H1 (cell line): ENCODE data around the gene ZNF618. TPM values are rescaled to one million over a fixed set of nuclear protein-coding genes. Genes with fewer than 3 reads are reported as not detected.

Experiments
- CTCF ChIA-PET: fragments of 300-600 bp; sonication (Branson Sonifier 250); formaldehyde crosslinking; loops from one replicate; lab custom pipeline; 2021; ENCODE audit not compliant: partially characterized antibody; lab: Charles Lee
- POLR2A ChIA-PET: fragments of 300-600 bp; sonication (Branson Sonifier 250); formaldehyde crosslinking; loops from one replicate; lab custom pipeline; 2021; ENCODE audit warnings: inconsistent platforms; ENCODE audit not compliant: partially characterized antibody; lab: Charles Lee
- DNase-seq, 2 experiments: peaks; one replicate each; pipeline versions ENCODE4 v3.0.0 to v3.0.0-alpha.2; 2010 to 2022; ENCODE audit warnings: low spot score in 2 of 2, low read depth in 1 of 2, mixed read lengths in 1 of 2
- FAIRE-seq: peaks from 2 replicates; lab custom pipeline; 2011; peaks lifted over from hg19 to GRCh38; lab: Jason Lieb, UNC
- H2AFZ ChIP-seq: 2 replicates; pipeline ENCODE4 v1.8.1; 2012; ENCODE audit warnings: low read length, inconsistent platforms
- H2AK5ac ChIP-seq: 2 replicates; pipeline ENCODE4 v1.6.1; 2013; ENCODE audit warnings: low read depth, low read length
- H2BK120ac ChIP-seq: replicated peaks from 2 replicates; pipeline ENCODE3; 2013; ENCODE audit warnings: low read depth, low read length, inconsistent platforms
- H2BK12ac ChIP-seq: 2 replicates; pipeline ENCODE4 v1.6.1; 2013; ENCODE audit warnings: low read depth, low read length
- H2BK15ac ChIP-seq: 2 replicates; pipeline ENCODE4 v1.6.1; 2013; ENCODE audit warnings: low read length
- H2BK20ac ChIP-seq: 2 replicates; pipeline ENCODE4 v1.6.1; 2013; ENCODE audit warnings: low read length
- H2BK5ac ChIP-seq: 2 replicates; pipeline ENCODE4 v1.6.1; 2013; ENCODE audit warnings: low read depth, low read length
- H3K14ac ChIP-seq: 2 replicates; pipeline ENCODE4 v1.6.1; 2013; ENCODE audit warnings: inconsistent platforms; ENCODE audit not compliant: insufficient read length
- H3K18ac ChIP-seq: 2 replicates; pipeline ENCODE4 v1.6.1; 2013; ENCODE audit warnings: low read length; ENCODE audit errors: extremely low read depth
- H3K23ac ChIP-seq: 2 replicates; pipeline ENCODE4 v1.6.1; 2013; ENCODE audit warnings: inconsistent platforms; ENCODE audit not compliant: insufficient read length
- H3K23me2 ChIP-seq: 2 replicates; pipeline ENCODE4 v1.6.1; 2013; ENCODE audit warnings: low read depth, low read length
- H3K27ac ChIP-seq: 2 replicates; pipeline ENCODE4 v1.6.1; 2011; ENCODE audit warnings: low read depth, low read length, inconsistent platforms
- H3K27me3 ChIP-seq, 4 experiments: replicated peaks in 1 of 4; 1 replicate in 1 of 4; 2 replicates in 3 of 4; pipeline versions ENCODE4 v1.6.1 to v1.8.1; 2011 to 2013; ENCODE audit warnings: low read length in 3 of 4, mild to moderate bottlenecking in 3 of 4, inconsistent platforms in 2 of 4, mixed read lengths in 2 of 4, moderate library complexity in 1 of 4; ENCODE audit not compliant: control insufficient read depth in 3 of 4, insufficient read depth in 3 of 4; ENCODE audit errors: extremely low read depth in 1 of 4
- H3K36me3 ChIP-seq, 4 experiments: 2 replicates each; pipeline versions ENCODE4 v1.6.1 to v1.8.1; 2011 to 2013; ENCODE audit warnings: mild to moderate bottlenecking in 4 of 4, low read length in 3 of 4, moderate library complexity in 2 of 4, control low read depth in 1 of 4, inconsistent platforms in 1 of 4; ENCODE audit not compliant: insufficient read depth in 4 of 4, control insufficient read depth in 2 of 4
- H3K4ac ChIP-seq: replicated peaks from 2 replicates; pipeline ENCODE3; 2013; ENCODE audit warnings: low read length, low read depth, mixed read lengths, inconsistent platforms; ENCODE audit not compliant: insufficient read length
- H3K4me1 ChIP-seq, 4 experiments: replicated peaks in 1 of 4; 1 replicate in 1 of 4; 2 replicates in 3 of 4; pipeline versions ENCODE4 v1.6.1 to v1.8.1; 2011 to 2013; ENCODE audit warnings: low read length in 3 of 4, inconsistent platforms in 2 of 4, mixed read lengths in 1 of 4; ENCODE audit not compliant: insufficient read depth in 4 of 4, control insufficient read depth in 3 of 4
- H3K4me2 ChIP-seq, 2 experiments: 2 replicates each; pipeline versions ENCODE4 v1.6.1 to v1.8.1; 2011 to 2013; ENCODE audit warnings: low read depth in 2 of 2, low read length in 2 of 2, control low read depth in 1 of 2, inconsistent platforms in 1 of 2, mild to moderate bottlenecking in 1 of 2; ENCODE audit not compliant: insufficient read depth in 1 of 2
- H3K4me3 ChIP-seq, 4 experiments: fragments of 200-600, 300-600 bp in 1 of 4; sonication (generic), shearing (Covaris generic), sonication (Bioruptor Twin) in 1 of 4; 2 replicates each; pipeline versions ENCODE4 v1.5.1 to v1.8.1; 2011 to 2016; ENCODE audit warnings: low read length in 4 of 4, low read depth in 3 of 4, control low read depth in 2 of 4, inconsistent platforms in 2 of 4, mild to moderate bottlenecking in 2 of 4, mixed read lengths in 1 of 4, moderate library complexity in 1 of 4; ENCODE audit not compliant: insufficient read depth in 2 of 4; ENCODE audit errors: extremely low read depth in 1 of 4
- H3K56ac ChIP-seq: replicated peaks from 2 replicates; pipeline ENCODE3; 2013; ENCODE audit warnings: low read depth, mild to moderate bottlenecking, mixed read lengths, low read length, inconsistent platforms; ENCODE audit not compliant: insufficient read length
- H3K79me1 ChIP-seq: 2 replicates; pipeline ENCODE4 v1.6.1; 2013; ENCODE audit warnings: low read depth, low read length, control low read depth
- H3K79me2 ChIP-seq, 2 experiments: 2 replicates each; pipeline versions ENCODE4 v1.6.1 to v1.8.1; 2012 to 2013; ENCODE audit warnings: low read length in 2 of 2, mild to moderate bottlenecking in 2 of 2, inconsistent platforms in 1 of 2; ENCODE audit not compliant: insufficient read depth in 2 of 2, control insufficient read depth in 1 of 2
- H3K9ac ChIP-seq, 4 experiments: replicated peaks in 1 of 4; 1 replicate in 1 of 4; 2 replicates in 3 of 4; pipeline versions ENCODE4 v1.6.1 to v1.8.1; 2011 to 2013; ENCODE audit warnings: low read depth in 3 of 4, low read length in 3 of 4, control low read depth in 2 of 4, mild to moderate bottlenecking in 2 of 4, moderate library complexity in 2 of 4, inconsistent platforms in 1 of 4; ENCODE audit errors: extremely low read depth in 1 of 4
- H3K9me3 ChIP-seq, 2 experiments: 2 replicates each; pipeline versions ENCODE4 v1.6.1 to v1.8.1; 2012 to 2013; ENCODE audit warnings: mild to moderate bottlenecking in 2 of 2, moderate library complexity in 2 of 2, control low read depth in 1 of 2, inconsistent platforms in 1 of 2, low read depth in 1 of 2, low read length in 1 of 2, mixed read lengths in 1 of 2; ENCODE audit not compliant: insufficient read depth in 2 of 2
- H4K20me1 ChIP-seq, 2 experiments: replicated peaks in 1 of 2; 2 replicates each; pipeline versions ENCODE3 to v1.8.1; 2011 to 2013; ENCODE audit warnings: inconsistent platforms in 2 of 2, low read length in 2 of 2, mild to moderate bottlenecking in 1 of 2; ENCODE audit not compliant: insufficient read depth in 2 of 2, control insufficient read depth in 1 of 2
- H4K5ac ChIP-seq: 2 replicates; pipeline ENCODE4 v1.6.1; 2013; ENCODE audit warnings: low read length, low read depth, mixed read lengths, inconsistent platforms; ENCODE audit not compliant: insufficient read length
- H4K8ac ChIP-seq: 2 replicates; pipeline ENCODE4 v1.8.0; 2013; ENCODE audit warnings: mild to moderate bottlenecking, moderate library complexity, low read length, inconsistent platforms; ENCODE audit not compliant: insufficient read depth; ENCODE audit errors: extremely low read depth
- H4K91ac ChIP-seq: replicated peaks from 2 replicates; pipeline ENCODE3; 2013; ENCODE audit warnings: low read length, mixed read lengths, inconsistent platforms; ENCODE audit not compliant: insufficient read length
- KDM4A ChIP-seq: IDR thresholded peaks from one replicate; pipeline ENCODE4 v1.7.1; 2012; ENCODE audit warnings: low read depth, mild to moderate bottlenecking, moderate library complexity, low read length, inconsistent platforms; ENCODE audit not compliant: severe bottlenecking
- NANOG ChIP-seq: IDR thresholded peaks from 2 replicates; pipeline ENCODE4 v1.6.1; 2011; ENCODE audit warnings: low read length, low read depth, mild to moderate bottlenecking, inconsistent platforms; ENCODE audit not compliant: insufficient read depth, poor library complexity, severe bottlenecking
- SP2 ChIP-seq: IDR thresholded peaks from 2 replicates; pipeline ENCODE4 v1.6.1; 2012; ENCODE audit warnings: mild to moderate bottlenecking, low read length, inconsistent platforms
- WGBS, 2 experiments: shearing (Covaris generic) in 1 of 2; methylation state at CpG; one replicate each; pipeline versions ENCODE4 v1.1.6 to v1.1.7; 2013 to 2015; ENCODE audit warnings: low lambda C conversion rate in 2 of 2, mixed read lengths in 2 of 2, inconsistent platforms in 1 of 2, low coverage in 1 of 2, missing lambda C conversion rate in 1 of 2; ENCODE audit not compliant: insufficient replicate concordance in 2 of 2, insufficient coverage in 1 of 2, insufficient read length in 1 of 2; ENCODE audit errors: extremely low coverage in 1 of 2, missing lambda C conversion rate in 1 of 2; 5-methylcytosine and 5-hydroxymethylcytosine counted together
- polyA plus RNA-seq, 7 experiments: library from polyadenylated mRNA; depleted of rRNA in 3 of 7; stranded (reverse) in 5 of 7; unstranded in 2 of 7; fragments of >200 nt in 5 of 7; fragments of 200-250 nt in 2 of 7; gene quantifications; 1 replicate in 5 of 7; 2 replicates in 1 of 7; 4 replicates in 1 of 7; pipeline versions ENCODE4 v1.2.1 to v1.2.3, GENCODE V29; 2011 to 2013; ENCODE audit warnings: missing spikeins in 2 of 7, mixed read lengths in 2 of 7
- total RNA-seq: library from RNA; stranded (reverse); fragmentation: NEBNext Ultra II Directional; extraction: Animal tissue kit (Norgen Biotek cat#: 25700); gene quantifications from 2 replicates; pipeline ENCODE4 v1.2.1, GENCODE V29; 2021
- TF ChIP-seq, protein P1 (sequence below): IDR thresholded peaks from 2 replicates; pipeline ENCODE4 v1.6.1; 2012; ENCODE audit warnings: inconsistent platforms

ZNF618 gene
- total and polyA plus RNA-seq, 2 of the 8 experiments (the other 6 are each of a cell fraction or from before 2014, with no cell fraction given), result 9.6 to 28.5 TPM

DNA sequence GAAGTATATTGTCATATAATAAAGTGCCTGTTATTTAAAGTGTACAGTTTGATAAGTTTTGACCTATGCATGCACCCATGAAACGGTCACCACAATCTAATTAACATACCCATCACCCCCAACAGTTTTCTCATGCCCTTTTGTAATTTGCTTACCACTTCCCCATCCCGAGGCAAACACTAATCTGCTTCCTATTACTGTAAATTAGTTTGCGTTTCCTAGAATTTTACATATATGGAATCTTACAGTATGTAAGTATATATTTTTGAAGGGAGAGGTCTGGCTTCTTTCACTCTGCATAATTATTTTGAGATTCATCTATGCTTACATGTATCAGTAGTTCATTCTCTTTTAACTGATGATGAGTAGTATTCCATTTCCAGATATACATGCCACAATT lies 145.5 kb downstream of the ZNF618 start:
- Histone ChIP-seq H2BK5ac (no peak overlapping the region), H3K23me2 (no peaks in the 10 kb centered on the region), H3K14ac (no peak overlapping the region), H3K9me3 (peaks cover 0 to 6% of the 10 kb centered on the region in 2 experiments; a peak in 1 of 4 replicates), H3K27me3 (no peaks in the 10 kb centered on the region), H3K4me1 (no peaks in the 10 kb centered on the region), H2AK5ac (no peak overlapping the region), H4K8ac (no peak overlapping the region), H3K4me3 (no peak overlapping the region), H3K79me2 (no peaks in the 10 kb centered on the region), H4K20me1 (peaks cover 0 to 2% of the 10 kb centered on the region in 2 experiments), H3K36me3 (peaks cover 0 to 23% (median 5%) of the 10 kb centered on the region in 4 experiments; a peak in 6 of 8 replicates), H3K18ac (no peak overlapping the region), H2AFZ (no peak overlapping the region), H3K4ac (no peak overlapping the region), H3K79me1 (peaks cover 2% of the 10 kb centered on the region; the same call in 1 of the 2 replicates), H3K27ac (no peak overlapping the region), H3K56ac (no peak overlapping the region), H3K4me2 (no peak overlapping the region), H2BK15ac (no peak overlapping the region), H3K23ac (no peak overlapping the region), H4K5ac (no peak overlapping the region), H2BK20ac (no peak overlapping the region), H3K9ac (no peak overlapping the region), H2BK12ac (no peak overlapping the region), H4K91ac (no peak overlapping the region), H2BK120ac (no peak overlapping the region)
- CTCF ChIA-PET, result no interaction called here
- POLR2A ChIA-PET, result no interaction called here
- 91% methylated on average over 3 of the region's 3 CpGs; no CpG with 5 or more reads in 1 of the 2 experiments for WGBS, 2 experiments
- TF ChIP-seq, protein P1, sequence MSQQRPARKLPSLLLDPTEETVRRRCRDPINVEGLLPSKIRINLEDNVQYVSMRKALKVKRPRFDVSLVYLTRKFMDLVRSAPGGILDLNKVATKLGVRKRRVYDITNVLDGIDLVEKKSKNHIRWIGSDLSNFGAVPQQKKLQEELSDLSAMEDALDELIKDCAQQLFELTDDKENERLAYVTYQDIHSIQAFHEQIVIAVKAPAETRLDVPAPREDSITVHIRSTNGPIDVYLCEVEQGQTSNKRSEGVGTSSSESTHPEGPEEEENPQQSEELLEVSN, result no peak
- TF ChIP-seq SP2, result no peak
- TF ChIP-seq KDM4A, result no peak
- no peak for TF ChIP-seq NANOG
- FAIRE-seq, result no peak
- DNase-seq, result no peak
